ENCODE data around the gene RAPGEF5. TPM values are rescaled to one million over a fixed set of nuclear protein-coding genes. Genes with fewer than 3 reads are reported as not detected.

Gene RAPGEF5
- total and polyA plus RNA-seq, 10 donors, result 10.2 to 335 (median 184) TPM

GRCh38 chr7:22338877-22339276 is 18.1 kb downstream of the RAPGEF5 start:
- H3K4me1 ChIP-seq, result peaks cover 0 to 14% (median 0%) of the 10 kb centered on the region in 6 donors
- DNase-seq, result no peak
- TF ChIP-seq POLR2A (IDR thresholded peaks at IDR 0.05), result no peak
- no peak for TF ChIP-seq CTCF (IDR thresholded peaks at IDR 0.05 in 8 of 11, conservative IDR thresholded peaks at IDR 0.05 in 3 of 11)
- no peak for TF ChIP-seq POLR2AphosphoS5 (IDR thresholded peaks at IDR 0.05)
- 71 to 82% (median 78%) methylated on average over 7 of the region's 7 CpGs for WGBS, 5 donors
- no peaks in the 10 kb centered on the region for H3K36me3 ChIP-seq
- H3K27me3 ChIP-seq (replicated peaks in 1 of 7), result no peaks in the 10 kb centered on the region
- intact Hi-C loops (cut with DNase I; ENCODE audit: low total_unique reads), result no loop called here
- no peak overlapping the region for H3K27ac ChIP-seq
- no peak overlapping the region for H3K4me3 ChIP-seq
- no peaks in the 10 kb centered on the region for H3K9me3 ChIP-seq

- Histone ChIP-seq H3K27ac (no peak overlapping the region), H3K4me1 (peaks cover 0 to 14% (median 0%) of the 10 kb centered on the region in 6 donors), H3K36me3 (no peaks in the 10 kb centered on the region), H3K9me3 (no peaks in the 10 kb centered on the region), H3K27me3 (replicated peaks in 1 of 7) (no peaks in the 10 kb centered on the region), H3K4me3 (no peak overlapping the region)
- no peak for DNase-seq
- TF ChIP-seq POLR2AphosphoS5 (IDR thresholded peaks at IDR 0.05), result no peak
- TF ChIP-seq CTCF (IDR thresholded peaks at IDR 0.05 in 8 of 11, conservative IDR thresholded peaks at IDR 0.05 in 3 of 11), result no peak
- TF ChIP-seq POLR2A (IDR thresholded peaks at IDR 0.05), result no peak
- WGBS, 5 donors, result 60 to 83% (median 65%) methylated on average over 2 of the region's 2 CpGs
- intact Hi-C loops (cut with DNase I; ENCODE audit: low total_unique reads), result no loop called here
Measured at GRCh38 chr7:22338411-22338810, 18.5 kb downstream of the RAPGEF5 start.

- 75 to 84% (median 77%) methylated on average over 15 of the region's 15 CpGs for WGBS, 5 donors
- H3K4me3 ChIP-seq, result no peak overlapping the region
- no peaks in the 10 kb centered on the region for H3K27me3 ChIP-seq (replicated peaks in 1 of 7)
- H3K27ac ChIP-seq, result peak overlapping the region in 4 of 8 donors; percentile 23 to 64 (median 28)
- H3K9me3 ChIP-seq, result no peaks in the 10 kb centered on the region
- no peaks in the 10 kb centered on the region for H3K36me3 ChIP-seq
- TF ChIP-seq POLR2AphosphoS5 (IDR thresholded peaks at IDR 0.05), result peak in 1 of 3 donors; percentile 21
- no peak for TF ChIP-seq CTCF (IDR thresholded peaks at IDR 0.05 in 8 of 11, conservative IDR thresholded peaks at IDR 0.05 in 3 of 11)
- no peak for DNase-seq
- peaks cover 0 to 18% (median 2%) of the 10 kb centered on the region in 6 donors for H3K4me1 ChIP-seq
- intact Hi-C loops (cut with DNase I; ENCODE audit: low total_unique reads), result no loop called here
Measured at GRCh38 chr7:22333680-22334141, 23.2 kb downstream of the RAPGEF5 start.

DNA sequence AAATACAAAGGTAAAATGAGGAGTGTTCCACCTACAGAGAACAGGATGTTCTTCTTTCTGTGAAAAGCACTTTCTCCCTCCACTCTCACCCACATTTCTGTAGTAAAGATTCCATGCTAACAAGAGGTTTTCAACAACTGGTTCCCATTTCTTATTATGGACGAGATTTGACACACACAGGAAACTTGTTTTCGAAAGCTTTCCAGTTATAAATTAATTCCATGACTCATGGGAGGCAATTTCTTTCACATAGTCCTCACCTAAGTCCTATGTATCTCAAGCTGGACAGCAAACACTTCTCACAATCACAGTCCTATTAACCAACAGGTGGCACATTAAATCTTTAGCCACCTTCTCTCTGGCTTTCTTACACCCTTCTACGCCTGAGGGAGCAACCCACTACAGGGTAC is 24.5 kb downstream of the RAPGEF5 start:
- no peak for DNase-seq
- H3K27ac ChIP-seq, result peak overlapping the region in 2 of 8 donors; percentile 39 to 53
- no peak for TF ChIP-seq POLR2AphosphoS5 (IDR thresholded peaks at IDR 0.05)
- no peak for TF ChIP-seq POLR2A (IDR thresholded peaks at IDR 0.05)
- TF ChIP-seq CTCF (IDR thresholded peaks at IDR 0.05 in 8 of 11, conservative IDR thresholded peaks at IDR 0.05 in 3 of 11), result no peak
- H3K9me3 ChIP-seq, result no peaks in the 10 kb centered on the region
- H3K36me3 ChIP-seq, result no peaks in the 10 kb centered on the region
- WGBS, 5 donors, result 49 to 56% (median 50%) methylated on average over 3 of the region's 3 CpGs
- H3K27me3 ChIP-seq (replicated peaks in 1 of 7), result no peaks in the 10 kb centered on the region
- peaks cover 0 to 19% (median 4%) of the 10 kb centered on the region in 6 donors for H3K4me1 ChIP-seq
- no peak overlapping the region for H3K4me3 ChIP-seq
- intact Hi-C loops (cut with DNase I; ENCODE audit: low total_unique reads), result no loop called here
